Endothelial cell (in vitro differentiated cells): Measurements from ENCODE around the gene PRKG1. TPM values are rescaled to one million over a fixed set of nuclear protein-coding genes. Genes with fewer than 3 reads are reported as not detected.

ENCODE experiments used
- DNase-seq: peaks from one replicate; pipeline ENCODE4 v3.0.0; 2021; ENCODE audit warnings: low spot score
- H3K27ac Mint-ChIP-seq: one replicate; pipeline ENCODE4 v1.8.0; 2021; ENCODE audit warnings: mixed read lengths, inconsistent platforms; ENCODE audit not compliant: unreplicated experiment
- H3K27me3 Mint-ChIP-seq: one replicate; pipeline ENCODE4 v1.8.0; 2021; ENCODE audit warnings: mild to moderate bottlenecking, moderate library complexity, mixed read lengths, inconsistent platforms; ENCODE audit not compliant: unreplicated experiment
- H3K36me3 Mint-ChIP-seq: one replicate; pipeline ENCODE4 v1.8.0; 2021; ENCODE audit warnings: mild to moderate bottlenecking, low read depth, mixed read lengths, inconsistent platforms; ENCODE audit not compliant: unreplicated experiment
- H3K4me1 Mint-ChIP-seq: one replicate; pipeline ENCODE4 v1.8.0; 2021; ENCODE audit warnings: mild to moderate bottlenecking, mixed read lengths, inconsistent platforms; ENCODE audit not compliant: unreplicated experiment
- H3K4me3 Mint-ChIP-seq: one replicate; pipeline ENCODE4 v1.8.0; 2021; ENCODE audit warnings: mild to moderate bottlenecking, mixed read lengths, inconsistent platforms; ENCODE audit not compliant: unreplicated experiment
- H3K9me3 Mint-ChIP-seq: one replicate; pipeline ENCODE4 v1.8.0; 2021; ENCODE audit warnings: mixed read lengths, inconsistent platforms; ENCODE audit not compliant: unreplicated experiment
- CTCF ChIP-seq: fragments of 200-600 bp; sonication (generic); IDR thresholded peaks from one replicate; pipeline ENCODE4 v1.5.0; 2021; ENCODE audit warnings: antibody characterized with exemption; ENCODE audit not compliant: unreplicated experiment
- total RNA-seq: library from RNA; stranded (reverse); fragmentation: NEBNext Ultra II Directional; extraction: Animal tissue kit (Norgen Biotek cat#: 25700); gene quantifications from one replicate; pipeline ENCODE4 v1.2.1, GENCODE V29; 2021; ENCODE audit not compliant: unreplicated experiment

The PRKG1 gene
- total RNA-seq, 1 donor from 2014 or later = 10.7 TPM

- no peaks in the 10 kb centered on the region for H3K9me3 Mint-ChIP-seq
- no peak for TF ChIP-seq CTCF
- no peaks in the 10 kb centered on the region for H3K4me1 Mint-ChIP-seq
- H3K27me3 Mint-ChIP-seq = no peaks in the 10 kb centered on the region
- H3K4me3 Mint-ChIP-seq = no peak overlapping the region
- no peak for DNase-seq
- no peaks in the 10 kb centered on the region for H3K36me3 Mint-ChIP-seq
- no peak overlapping the region for H3K27ac Mint-ChIP-seq
Measured at GRCh38 chr10:51363415-51363814, 289.1 kb downstream of the PRKG1 start.

GRCh38 chr10:51364674-51365073 lies 290.4 kb downstream of the PRKG1 start:
- Mint-ChIP-seq H3K4me3 (no peak overlapping the region), H3K27me3 (no peaks in the 10 kb centered on the region), H3K9me3 (no peaks in the 10 kb centered on the region), H3K27ac (no peak overlapping the region), H3K36me3 (no peaks in the 10 kb centered on the region), H3K4me1 (no peaks in the 10 kb centered on the region)
- no peak for DNase-seq
- TF ChIP-seq CTCF = no peak

GRCh38 chr10:51366044-51366443 lies 291.8 kb downstream of the PRKG1 start:
- no peaks in the 10 kb centered on the region for H3K36me3 Mint-ChIP-seq
- H3K4me1 Mint-ChIP-seq = no peaks in the 10 kb centered on the region
- H3K27me3 Mint-ChIP-seq = no peaks in the 10 kb centered on the region
- no peak overlapping the region for H3K27ac Mint-ChIP-seq
- DNase-seq = no peak
- H3K9me3 Mint-ChIP-seq = no peaks in the 10 kb centered on the region
- no peak overlapping the region for H3K4me3 Mint-ChIP-seq
- TF ChIP-seq CTCF = no peak

- Mint-ChIP-seq H3K9me3 (no peaks in the 10 kb centered on the region), H3K27ac (no peak overlapping the region), H3K4me3 (no peak overlapping the region), H3K36me3 (no peaks in the 10 kb centered on the region), H3K27me3 (no peaks in the 10 kb centered on the region), H3K4me1 (no peaks in the 10 kb centered on the region)
- TF ChIP-seq CTCF = no peak
- DNase-seq = no peak
Measured at GRCh38 chr10:51367127-51367526, 292.8 kb downstream of the PRKG1 start.

- no peaks in the 10 kb centered on the region for H3K4me1 Mint-ChIP-seq
- H3K4me3 Mint-ChIP-seq = no peak overlapping the region
- H3K9me3 Mint-ChIP-seq = no peaks in the 10 kb centered on the region
- no peaks in the 10 kb centered on the region for H3K36me3 Mint-ChIP-seq
- no peak for DNase-seq
- no peaks in the 10 kb centered on the region for H3K27me3 Mint-ChIP-seq
- no peak for TF ChIP-seq CTCF
- no peak overlapping the region for H3K27ac Mint-ChIP-seq
Measured at GRCh38 chr10:51367694-51368093, 293.4 kb downstream of the PRKG1 start.
